Activated CD4-positive, alpha-beta T cell treated with anti-CD3 and anti-CD28 coated beads for 48 hours (primary cell): Measurements from ENCODE around the gene AGBL1.
A peak's percentile ranks its signal among the peaks of the same experiment; 100 is the strongest.

ENCODE experiments used
- DNase-seq: peaks from one replicate; pipeline ENCODE4 v3.0.0-alpha.2; 2020

AGBL1 gene

DNA sequence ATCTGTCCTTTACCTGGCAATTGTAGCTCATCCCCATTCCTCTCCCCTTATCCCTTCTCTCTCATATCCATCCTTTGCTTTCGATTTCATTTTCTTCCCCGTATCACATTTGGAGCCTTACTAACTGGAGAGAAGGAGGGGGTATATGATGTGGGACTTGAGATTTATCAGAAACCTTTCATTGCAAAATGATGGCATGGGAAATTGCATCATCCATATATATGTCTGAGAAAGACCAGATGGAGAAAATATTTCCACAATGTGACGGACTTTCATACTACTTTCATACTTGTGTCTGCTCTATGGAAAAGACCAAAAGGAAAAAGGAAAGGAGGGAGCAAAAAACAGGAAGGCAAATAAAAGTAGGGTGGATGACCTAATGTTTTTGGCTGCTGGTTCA is 675.2 kb downstream of the AGBL1 start:
- no peak for DNase-seq

DNA sequence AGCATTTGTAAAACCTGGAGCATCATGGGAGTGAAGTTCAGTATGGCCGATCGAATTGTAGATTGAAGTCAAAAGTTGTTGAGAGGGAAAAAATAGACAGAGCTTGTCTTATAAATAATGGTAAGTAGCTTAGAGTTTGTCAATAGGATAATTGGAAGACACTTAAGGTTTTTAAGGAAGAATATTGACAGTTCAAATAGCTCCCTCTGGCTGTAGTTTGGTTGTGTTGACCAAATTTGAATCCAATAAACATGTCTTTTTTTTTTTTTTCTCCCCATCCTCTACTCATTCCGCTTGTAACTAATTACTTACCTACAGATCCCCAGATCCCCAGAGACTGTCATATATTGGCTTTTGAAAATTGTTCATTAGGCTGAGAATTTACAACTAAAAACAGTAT is 677.0 kb downstream of the AGBL1 start:
- DNase-seq, result no peak

- DNase-seq, result no peak
Observed at GRCh38 chr15:86759800-86760523, 680.3 kb downstream of the AGBL1 start.

DNA sequence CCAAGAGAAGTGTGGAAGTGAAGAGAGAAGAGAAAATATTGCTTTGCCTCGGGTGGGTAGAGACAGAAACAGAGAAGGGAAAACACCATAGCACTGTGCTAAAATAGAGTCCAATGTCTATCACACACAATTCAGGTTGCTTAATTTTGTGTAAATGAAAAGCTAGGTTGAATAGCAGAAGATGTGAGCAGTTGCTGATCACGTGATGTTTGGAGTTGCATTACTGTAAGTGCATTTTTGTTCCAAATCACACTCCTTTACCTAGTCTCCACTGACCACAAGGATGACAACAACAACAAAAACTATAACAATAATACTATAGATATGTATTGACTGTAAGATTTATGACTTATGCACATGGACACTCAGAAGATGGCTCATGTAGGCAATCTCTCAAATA is 683.2 kb downstream of the AGBL1 start:
- no peak for DNase-seq

- DNase-seq, result no peak
Observed at GRCh38 chr15:86764021-86764420, 684.4 kb downstream of the AGBL1 start.

DNA sequence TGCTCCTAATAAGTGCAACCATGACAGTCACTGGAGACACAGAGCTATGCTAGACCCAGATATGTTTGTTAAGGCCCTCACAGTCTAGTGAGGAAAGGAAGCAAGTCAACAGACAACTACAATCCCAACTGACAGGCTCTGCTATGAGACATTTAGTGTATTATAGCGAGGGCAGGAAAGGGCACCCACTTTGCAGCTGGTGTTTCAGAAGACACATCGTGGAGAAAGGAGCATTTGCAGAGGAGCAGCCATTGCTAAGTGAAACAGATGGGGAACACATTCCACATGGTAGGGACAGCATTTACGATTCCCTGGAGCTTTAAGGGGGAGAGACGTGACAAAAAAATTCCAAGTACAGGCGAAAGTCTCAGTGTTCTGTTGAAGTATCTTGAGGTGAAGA is 685.6 kb downstream of the AGBL1 start:
- DNase-seq, result no peak

DNA sequence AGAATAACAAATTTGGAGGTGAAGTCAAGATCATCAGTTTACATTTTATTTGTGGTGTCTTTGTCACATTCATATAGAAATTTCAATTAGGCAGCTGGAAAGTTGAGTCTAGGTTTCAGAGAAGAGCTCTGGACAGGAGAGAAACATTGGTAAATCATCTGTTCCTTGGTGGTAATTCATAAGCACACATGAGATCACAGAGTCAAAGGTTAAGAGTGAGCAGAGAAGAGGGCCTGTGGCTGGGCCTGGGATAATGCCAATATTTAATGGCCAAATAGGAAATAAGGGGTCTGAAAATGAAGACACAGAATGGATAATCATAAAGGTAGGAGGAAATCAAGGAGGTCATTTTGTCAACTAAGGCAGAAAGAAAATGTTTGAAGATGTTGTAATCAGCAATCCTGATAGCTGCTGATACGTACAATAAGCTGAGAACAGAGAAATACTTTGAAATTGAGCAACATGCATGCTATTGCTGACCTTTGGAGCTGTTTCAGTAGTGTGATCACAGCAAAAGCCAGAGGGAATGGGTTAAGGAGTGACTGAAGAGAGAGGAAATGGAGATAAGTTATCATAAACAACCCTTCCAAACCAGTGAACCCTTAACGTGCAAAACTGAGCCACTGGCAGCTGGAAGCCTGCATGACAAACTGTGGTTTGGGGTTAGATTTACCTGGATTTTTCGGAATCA is 692.8 kb downstream of the AGBL1 start:
- no peak for DNase-seq

- no peak for DNase-seq
Observed at GRCh38 chr15:86773736-86774135, 694.1 kb downstream of the AGBL1 start.

DNA sequence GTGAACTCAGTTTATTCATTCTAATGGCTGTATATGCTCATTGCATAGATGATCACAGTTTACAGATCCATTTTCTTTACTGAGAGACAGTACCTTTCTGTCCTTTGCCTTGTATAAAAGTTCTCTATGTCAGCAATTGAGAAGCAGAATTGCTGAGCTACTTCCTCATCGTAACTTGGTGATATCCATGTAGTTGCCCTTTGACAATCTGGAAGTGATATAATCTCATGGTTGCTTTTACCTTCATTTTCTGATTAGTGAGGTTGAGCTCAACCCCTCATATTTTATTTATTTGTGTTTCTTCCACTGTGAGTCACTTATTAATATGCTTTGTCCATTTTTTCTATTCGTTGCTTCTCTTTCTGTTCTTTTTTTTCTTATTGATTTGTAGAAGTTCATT is 696.5 kb downstream of the AGBL1 start:
- DNase-seq, result no peak

DNA sequence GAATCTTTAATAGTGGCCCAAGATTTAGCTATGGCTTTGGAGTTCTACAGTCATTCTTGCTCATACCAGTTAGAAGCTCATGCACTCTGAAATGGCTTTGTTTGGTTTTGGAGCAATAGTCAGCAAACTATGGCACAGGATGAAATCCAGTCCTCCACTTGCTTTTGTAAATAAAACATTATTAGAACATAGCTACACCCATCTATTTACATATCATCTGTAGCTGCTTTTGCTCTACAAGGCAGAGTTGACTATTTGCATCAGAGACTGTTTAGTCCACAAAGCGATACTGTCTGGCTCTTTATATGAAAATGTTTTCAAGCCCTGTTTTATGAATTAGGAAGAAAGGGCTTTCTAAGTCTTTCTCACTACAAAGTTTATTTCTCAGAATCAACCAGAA is 716.9 kb downstream of the AGBL1 start:
- DNase-seq, result no peak

- no peak for DNase-seq
Observed at GRCh38 chr15:86797135-86797534, 717.5 kb downstream of the AGBL1 start.

DNA sequence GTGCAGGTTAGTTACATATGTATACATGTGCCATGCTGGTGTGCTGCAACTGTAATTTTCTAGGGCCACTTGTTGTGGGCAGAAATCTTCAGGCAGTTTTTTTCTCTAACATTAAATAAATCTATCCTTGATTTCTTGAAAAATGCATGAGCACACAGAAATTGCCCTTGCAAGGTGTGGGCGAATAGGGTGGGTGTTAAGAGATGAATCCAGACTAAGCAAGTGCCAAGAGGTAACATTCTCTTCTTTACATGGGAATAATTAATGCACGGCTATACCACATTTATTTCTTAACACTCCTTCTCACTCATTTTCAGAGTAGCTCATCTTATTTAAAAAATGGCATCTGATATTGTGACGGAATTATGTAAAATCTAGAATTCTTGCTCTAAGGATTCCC is 719.6 kb downstream of the AGBL1 start:
- DNase-seq, result no peak

DNA sequence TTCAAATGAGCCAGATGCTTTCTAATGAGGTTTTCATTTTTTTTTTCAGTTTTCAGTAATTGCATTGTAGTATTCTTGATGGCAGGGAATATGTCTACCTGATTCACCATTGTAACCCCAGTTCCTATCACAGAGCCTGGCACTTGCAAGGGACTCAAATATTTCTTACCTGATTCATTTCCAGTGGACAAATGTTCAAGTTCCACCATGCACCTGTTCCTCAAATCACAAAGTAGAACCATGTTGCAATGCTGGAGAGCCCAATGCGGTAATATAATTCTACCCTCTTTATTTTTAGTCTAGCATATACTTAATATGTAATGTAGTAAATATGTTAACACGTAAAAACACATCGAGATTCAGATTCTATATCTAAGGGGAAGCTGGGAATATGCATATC is 722.6 kb downstream of the AGBL1 start:
- DNase-seq, result no peak

DNA sequence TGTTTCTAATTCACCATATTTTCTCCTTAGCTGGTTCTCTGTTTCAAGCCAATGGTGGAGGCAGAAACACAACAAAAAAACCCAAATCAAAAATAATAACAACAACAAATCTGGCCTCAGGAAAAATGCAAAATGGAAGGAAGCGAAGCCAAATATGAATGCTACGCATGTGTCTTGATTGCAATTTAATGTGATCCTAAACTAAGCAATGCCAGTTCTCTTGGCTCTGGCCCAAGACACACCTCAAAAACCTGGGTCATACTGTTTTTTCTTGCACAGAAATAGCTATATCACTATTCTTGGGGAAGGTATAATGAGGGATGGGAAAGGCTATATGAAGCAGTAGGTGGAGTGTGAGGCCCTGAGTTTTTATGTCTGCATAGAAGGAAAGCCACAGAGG is 724.7 kb downstream of the AGBL1 start:
- DNase-seq, result no peak

DNA sequence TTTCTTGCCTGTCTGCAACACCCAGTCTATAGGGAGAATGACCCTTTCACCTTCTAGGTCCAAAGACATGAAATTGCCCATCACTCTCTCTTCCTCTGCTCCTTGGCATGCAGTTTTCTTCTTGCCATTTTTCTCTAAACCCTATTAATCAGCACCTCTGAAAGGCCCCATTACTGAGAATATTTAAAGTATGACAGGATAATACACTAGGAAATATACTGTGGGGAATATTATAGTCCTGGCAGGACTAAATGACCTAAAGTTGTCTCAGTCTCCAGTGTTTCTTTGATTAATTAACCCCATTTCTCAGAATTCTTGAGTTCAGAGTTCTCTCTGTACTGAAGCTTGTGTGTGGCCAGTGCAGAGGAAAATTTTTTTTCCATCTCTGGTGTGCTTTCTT is 730.7 kb downstream of the AGBL1 start:
- no peak for DNase-seq

GRCh38 chr15:86813892-86814291 is 734.2 kb downstream of the AGBL1 start:
- DNase-seq, result no peak

- DNase-seq, result no peak
Observed at GRCh38 chr15:86829245-86829644, 749.6 kb downstream of the AGBL1 start.

- DNase-seq, result peak; percentile 11
Observed at GRCh38 chr15:86830304-86830703, 750.6 kb downstream of the AGBL1 start.

GRCh38 chr15:86833595-86833994 is 753.9 kb downstream of the AGBL1 start:
- no peak for DNase-seq

GRCh38 chr15:86834115-86834863 is 754.6 kb downstream of the AGBL1 start:
- no peak for DNase-seq

GRCh38 chr15:86837294-86838061 is 757.8 kb downstream of the AGBL1 start:
- DNase-seq, result no peak

DNA sequence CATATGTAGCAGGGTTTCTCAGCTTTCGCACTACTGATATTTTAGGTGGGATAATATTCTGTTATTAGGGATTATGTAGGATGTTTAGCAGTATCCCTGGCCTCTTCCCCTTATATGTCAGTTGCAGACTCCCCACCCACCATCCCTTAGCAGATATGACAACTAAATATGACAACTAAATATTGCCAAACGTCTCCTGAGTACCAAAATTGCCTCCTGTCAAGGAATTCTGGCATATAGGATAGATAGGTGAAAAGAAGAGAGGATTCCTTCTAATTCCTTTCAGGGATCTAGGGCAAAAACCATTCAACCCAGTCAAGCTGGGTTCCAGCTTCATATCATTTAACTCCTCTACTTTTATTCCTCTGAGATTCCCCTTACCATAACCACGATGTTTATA is 759.8 kb downstream of the AGBL1 start:
- DNase-seq, result no peak

DNA sequence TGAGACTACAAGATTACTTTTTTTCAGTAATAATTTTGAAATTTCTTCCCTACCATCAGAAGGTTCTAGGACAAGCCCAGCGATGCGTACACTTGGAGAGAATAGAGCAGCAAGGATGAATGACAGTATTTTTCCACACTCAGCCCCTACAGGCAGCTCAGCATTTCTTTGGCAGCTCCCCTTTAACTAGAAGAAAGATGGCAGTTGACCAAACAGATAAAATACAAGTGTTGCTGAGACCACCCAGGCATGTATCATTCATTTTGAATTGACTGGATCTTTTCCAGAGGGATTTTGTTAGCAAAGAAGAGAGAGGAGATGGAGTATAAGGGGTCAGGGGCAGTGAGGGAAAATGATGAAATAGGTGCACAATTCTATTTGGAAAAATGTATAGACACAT is 761.3 kb downstream of the AGBL1 start:
- DNase-seq, result no peak
